DND-41 (cell line): Measurements from ENCODE around the gene TMEM134.

Source experiments
- EZH2 ChIP-seq: IDR thresholded peaks from 3 replicates; pipeline ENCODE4 v1.6.1; 2012; ENCODE audit warnings: borderline replicate concordance, low read depth, mild to moderate bottlenecking, moderate library complexity, low read length, inconsistent platforms; ENCODE audit not compliant: severe bottlenecking
- TF ChIP-seq, protein P1 (sequence below): IDR thresholded peaks from 2 replicates; pipeline ENCODE4 v1.5.1; 2012; ENCODE audit warnings: borderline replicate concordance, low read length, moderate library complexity, mild to moderate bottlenecking; ENCODE audit not compliant: poor library complexity, severe bottlenecking; ENCODE audit errors: extremely low read depth

GRCh38 chr11:67438158-67438902, 30.7 kb downstream of the TMEM134 start:
- TF ChIP-seq, protein P1, sequence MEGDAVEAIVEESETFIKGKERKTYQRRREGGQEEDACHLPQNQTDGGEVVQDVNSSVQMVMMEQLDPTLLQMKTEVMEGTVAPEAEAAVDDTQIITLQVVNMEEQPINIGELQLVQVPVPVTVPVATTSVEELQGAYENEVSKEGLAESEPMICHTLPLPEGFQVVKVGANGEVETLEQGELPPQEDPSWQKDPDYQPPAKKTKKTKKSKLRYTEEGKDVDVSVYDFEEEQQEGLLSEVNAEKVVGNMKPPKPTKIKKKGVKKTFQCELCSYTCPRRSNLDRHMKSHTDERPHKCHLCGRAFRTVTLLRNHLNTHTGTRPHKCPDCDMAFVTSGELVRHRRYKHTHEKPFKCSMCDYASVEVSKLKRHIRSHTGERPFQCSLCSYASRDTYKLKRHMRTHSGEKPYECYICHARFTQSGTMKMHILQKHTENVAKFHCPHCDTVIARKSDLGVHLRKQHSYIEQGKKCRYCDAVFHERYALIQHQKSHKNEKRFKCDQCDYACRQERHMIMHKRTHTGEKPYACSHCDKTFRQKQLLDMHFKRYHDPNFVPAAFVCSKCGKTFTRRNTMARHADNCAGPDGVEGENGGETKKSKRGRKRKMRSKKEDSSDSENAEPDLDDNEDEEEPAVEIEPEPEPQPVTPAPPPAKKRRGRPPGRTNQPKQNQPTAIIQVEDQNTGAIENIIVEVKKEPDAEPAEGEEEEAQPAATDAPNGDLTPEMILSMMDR, result peak; percentile 1
- no peak for TF ChIP-seq EZH2
